ENCODE results near the gene RABGAP1L.
"Not testable (repeated sequence)": the region's sequence is repeated elsewhere in the genome, so short reads cannot be mapped to it uniquely, and the experiment has no call there.

RABGAP1L gene

GRCh38 chr1:174397261-174397660, 237.9 kb downstream of the RABGAP1L start:
- DNase-seq, result no peak

GRCh38 chr1:174398246-174398645, 238.9 kb downstream of the RABGAP1L start:
- no peak for DNase-seq

GRCh38 chr1:174399211-174399610, 239.9 kb downstream of the RABGAP1L start:
- DNase-seq, result no peak

GRCh38 chr1:174401075-174401474, 241.8 kb downstream of the RABGAP1L start:
- DNase-seq, result no peak

- DNase-seq, result no peak
Observed at GRCh38 chr1:174405219-174405618, 245.9 kb downstream of the RABGAP1L start.

GRCh38 chr1:174406421-174406820, 247.1 kb downstream of the RABGAP1L start:
- no peak for DNase-seq

GRCh38 chr1:174407665-174408064, 248.3 kb downstream of the RABGAP1L start:
- DNase-seq, result no peak

GRCh38 chr1:174408146-174408545, 248.8 kb downstream of the RABGAP1L start:
- DNase-seq, result no peak

- DNase-seq, result not testable (repeated sequence)
Observed at GRCh38 chr1:174409801-174410200, 250.5 kb downstream of the RABGAP1L start.

- DNase-seq, result no peak
Observed at GRCh38 chr1:174413632-174414031, 254.3 kb downstream of the RABGAP1L start.

GRCh38 chr1:174414203-174414602, 254.9 kb downstream of the RABGAP1L start:
- no peak for DNase-seq

GRCh38 chr1:174415506-174415905, 256.2 kb downstream of the RABGAP1L start:
- DNase-seq, result no peak

- DNase-seq, result no peak
Observed at GRCh38 chr1:174417921-174418320, 258.6 kb downstream of the RABGAP1L start.

GRCh38 chr1:174425121-174425520, 265.8 kb downstream of the RABGAP1L start:
- no peak for DNase-seq

- no peak for DNase-seq
Observed at GRCh38 chr1:174426153-174426552, 266.8 kb downstream of the RABGAP1L start.

- DNase-seq, result no peak
Observed at GRCh38 chr1:174428033-174428432, 268.7 kb downstream of the RABGAP1L start.

GRCh38 chr1:174428739-174429138, 269.4 kb downstream of the RABGAP1L start:
- DNase-seq, result no peak

- DNase-seq, result no peak
Observed at GRCh38 chr1:174433451-174433850, 274.1 kb downstream of the RABGAP1L start.

- DNase-seq, result no peak
Observed at GRCh38 chr1:174445351-174445750, 286.0 kb downstream of the RABGAP1L start.

- no peak for DNase-seq
Observed at GRCh38 chr1:174445817-174446216, 286.5 kb downstream of the RABGAP1L start.

GRCh38 chr1:174447866-174448530, 288.7 kb downstream of the RABGAP1L start, which contains the start of gene GPR52:
GPR52 (plus strand) TSS chr1:174447964; CDS start chr1:174448112, 148 bp downstream.
- no peak for DNase-seq

GRCh38 chr1:174448531-174448883, 289.2 kb downstream of the RABGAP1L start:
- DNase-seq, result no peak

GRCh38 chr1:174448974-174449373, 289.7 kb downstream of the RABGAP1L start:
- no peak for DNase-seq

GRCh38 chr1:174451408-174451807, 292.1 kb downstream of the RABGAP1L start:
- no peak for DNase-seq

- DNase-seq, result no peak
Observed at GRCh38 chr1:174465855-174466254, 306.5 kb downstream of the RABGAP1L start.

Data from NCI-H2029 treated with DMSO at 0.1 percent for 48 hours (cell line).